ENCODE results near the gene CYP2D6.

CYP2D6 gene

DNA sequence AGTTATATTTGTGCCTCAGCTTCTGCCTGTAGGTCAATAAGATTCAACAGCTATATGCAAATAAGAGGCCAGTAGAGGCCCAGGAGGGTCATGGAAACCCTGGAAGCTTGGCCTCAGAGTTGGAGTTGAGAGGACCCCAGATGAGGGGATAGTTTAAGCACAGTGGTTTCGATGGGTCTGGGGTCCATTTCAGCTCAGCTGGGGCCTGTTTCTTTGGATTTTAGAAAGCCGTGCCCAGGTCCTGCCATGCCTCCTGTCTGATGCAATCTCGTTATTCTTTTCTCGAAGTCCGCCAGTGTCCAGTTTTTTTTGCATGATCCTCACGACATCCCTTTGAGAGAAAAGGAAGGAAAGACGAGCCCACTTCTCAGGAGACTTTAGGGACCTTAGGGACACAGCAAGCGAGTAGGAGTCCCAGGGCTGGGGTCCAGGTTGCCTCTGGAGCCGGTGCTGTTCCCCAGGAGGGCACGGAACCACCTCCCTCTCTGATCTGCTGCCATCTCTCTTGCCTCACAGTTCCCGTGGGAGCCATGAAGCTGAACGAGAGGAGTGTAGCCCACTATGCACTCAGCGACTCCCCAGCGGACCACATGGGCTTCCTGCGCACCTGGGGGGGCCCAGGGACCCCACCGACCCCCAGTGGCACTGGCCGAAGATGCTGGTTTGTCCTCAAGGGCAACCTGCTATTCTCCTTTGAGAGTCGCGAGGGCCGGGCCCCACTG, 53.7 kb downstream of the CYP2D6 start:
- no peak for DNase-seq (ENCODE audit: low read depth)
- TF ChIP-seq, protein P1, sequence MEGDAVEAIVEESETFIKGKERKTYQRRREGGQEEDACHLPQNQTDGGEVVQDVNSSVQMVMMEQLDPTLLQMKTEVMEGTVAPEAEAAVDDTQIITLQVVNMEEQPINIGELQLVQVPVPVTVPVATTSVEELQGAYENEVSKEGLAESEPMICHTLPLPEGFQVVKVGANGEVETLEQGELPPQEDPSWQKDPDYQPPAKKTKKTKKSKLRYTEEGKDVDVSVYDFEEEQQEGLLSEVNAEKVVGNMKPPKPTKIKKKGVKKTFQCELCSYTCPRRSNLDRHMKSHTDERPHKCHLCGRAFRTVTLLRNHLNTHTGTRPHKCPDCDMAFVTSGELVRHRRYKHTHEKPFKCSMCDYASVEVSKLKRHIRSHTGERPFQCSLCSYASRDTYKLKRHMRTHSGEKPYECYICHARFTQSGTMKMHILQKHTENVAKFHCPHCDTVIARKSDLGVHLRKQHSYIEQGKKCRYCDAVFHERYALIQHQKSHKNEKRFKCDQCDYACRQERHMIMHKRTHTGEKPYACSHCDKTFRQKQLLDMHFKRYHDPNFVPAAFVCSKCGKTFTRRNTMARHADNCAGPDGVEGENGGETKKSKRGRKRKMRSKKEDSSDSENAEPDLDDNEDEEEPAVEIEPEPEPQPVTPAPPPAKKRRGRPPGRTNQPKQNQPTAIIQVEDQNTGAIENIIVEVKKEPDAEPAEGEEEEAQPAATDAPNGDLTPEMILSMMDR (conservative IDR thresholded peaks at IDR 0.05; ENCODE audit: control insufficient read depth, insufficient read depth, low read depth, low read length), result no peak
- H3K4me3 ChIP-seq (ENCODE audit: control insufficient read depth, low read depth, low read length), result no peak overlapping the region

Measured in fibroblast of mammary gland (primary cell).